GM19455 (cell line): ENCODE results near the gene DUSP12.
"Not testable (repeated sequence)": the region's sequence is repeated elsewhere in the genome, so short reads cannot be mapped to it uniquely, and the experiment has no call there.

Experiments
- ATAC-seq: cut with Tn5 transposase; IDR thresholded peaks from one replicate; pipeline ENCODE4 v1.9.1; 2021; ENCODE audit not compliant: unreplicated experiment

The DUSP12 gene, protein sequence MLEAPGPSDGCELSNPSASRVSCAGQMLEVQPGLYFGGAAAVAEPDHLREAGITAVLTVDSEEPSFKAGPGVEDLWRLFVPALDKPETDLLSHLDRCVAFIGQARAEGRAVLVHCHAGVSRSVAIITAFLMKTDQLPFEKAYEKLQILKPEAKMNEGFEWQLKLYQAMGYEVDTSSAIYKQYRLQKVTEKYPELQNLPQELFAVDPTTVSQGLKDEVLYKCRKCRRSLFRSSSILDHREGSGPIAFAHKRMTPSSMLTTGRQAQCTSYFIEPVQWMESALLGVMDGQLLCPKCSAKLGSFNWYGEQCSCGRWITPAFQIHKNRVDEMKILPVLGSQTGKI

GRCh38 chr1:161749509-161750407 is at the start of gene DUSP12:
TSS of gene DUSP12 (plus strand) at chr1:161749786. CDS start at chr1:161749802, 16 bp downstream.
- peak; percentile 96 for ATAC-seq

DNA sequence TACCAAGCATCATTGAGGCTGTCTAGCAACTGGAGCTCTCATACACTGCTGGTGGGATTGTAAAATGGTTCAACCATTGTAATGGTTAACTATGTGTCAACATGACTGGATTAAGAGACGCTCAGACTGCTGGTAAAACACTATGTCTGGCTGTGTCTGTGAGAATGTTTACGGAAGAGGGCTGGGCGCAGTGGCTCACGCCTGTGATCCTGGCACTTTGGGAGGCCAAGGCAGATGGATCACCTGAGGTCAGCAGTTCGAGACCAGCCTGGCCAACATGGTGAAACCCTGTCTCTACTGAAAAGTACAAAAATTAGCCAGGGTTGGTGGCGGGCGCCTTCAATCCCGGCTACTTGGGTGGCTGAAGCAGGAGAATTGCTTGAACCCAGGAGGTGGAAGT is 47.3 kb upstream of the DUSP12 start:
- no peak for ATAC-seq

DNA sequence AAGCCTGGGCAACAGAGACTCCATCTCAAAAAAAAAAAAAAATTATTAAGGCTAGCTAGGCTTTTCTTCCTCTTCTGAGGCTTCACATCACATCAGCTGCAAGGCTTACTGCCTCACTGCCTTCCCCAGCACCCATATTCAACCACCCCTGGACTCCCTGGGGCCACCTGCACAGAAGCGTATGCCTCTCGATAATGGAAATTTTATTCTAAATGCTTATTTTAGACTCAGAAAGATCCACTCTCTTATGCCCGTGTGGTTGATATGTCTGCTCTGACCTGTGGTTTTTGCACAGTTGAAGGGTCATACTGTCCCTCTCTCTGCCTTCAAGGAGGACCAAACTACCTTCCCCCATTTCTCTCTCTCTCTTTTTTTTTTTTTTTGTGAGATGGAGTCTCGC is 44.0 kb upstream of the DUSP12 start:
- no peak for ATAC-seq

- no peak for ATAC-seq
Observed at GRCh38 chr1:161706113-161706481, 43.5 kb upstream of the DUSP12 start.

DNA sequence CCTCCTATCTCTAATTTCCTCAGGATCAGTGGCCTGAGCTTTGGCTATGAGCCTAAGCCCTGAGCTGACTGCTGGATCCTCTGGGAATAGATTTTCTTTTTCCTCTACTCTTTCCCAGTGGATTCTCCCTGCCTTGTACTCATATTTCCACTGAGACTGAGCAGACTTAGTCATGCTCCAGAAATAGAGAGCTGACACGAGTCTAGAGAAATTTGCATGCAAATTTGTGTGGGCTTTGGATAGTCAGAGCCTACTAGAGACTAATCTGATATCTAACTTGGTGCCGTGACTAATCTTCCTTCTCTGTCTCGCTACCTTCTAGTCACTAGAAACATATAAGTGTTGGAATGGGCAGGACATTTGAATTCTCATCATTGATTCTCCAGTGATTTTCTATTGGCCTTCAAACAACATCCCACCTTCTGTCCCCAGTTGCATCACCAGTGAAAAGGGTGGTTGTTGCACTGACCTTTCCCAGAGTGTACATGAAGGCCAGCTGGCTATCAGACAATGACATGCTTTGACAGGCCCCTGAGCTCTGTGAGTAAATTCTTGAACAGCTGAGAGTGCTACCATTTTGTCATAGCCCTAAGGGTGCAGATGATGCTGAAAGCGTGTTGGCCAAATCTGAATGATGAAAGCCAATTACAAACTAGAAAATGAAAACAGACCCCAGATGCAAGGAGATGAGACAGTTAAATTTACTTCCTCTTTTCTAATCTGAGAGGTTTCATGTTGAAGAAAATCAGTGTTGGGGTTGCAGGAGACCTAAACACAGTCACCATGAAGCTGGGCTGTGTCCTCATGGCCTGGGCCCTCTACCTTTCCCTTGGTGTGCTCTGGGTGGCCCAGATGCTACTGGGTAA is 42.9 kb upstream of the DUSP12 start, which contains the start of gene FCRLA:
FCRLA (plus strand) TSS at position 748 of the 866 bp plus-strand sequence; CDS start at position 784, 36 bp downstream.
- ATAC-seq = peak; percentile 67

DNA sequence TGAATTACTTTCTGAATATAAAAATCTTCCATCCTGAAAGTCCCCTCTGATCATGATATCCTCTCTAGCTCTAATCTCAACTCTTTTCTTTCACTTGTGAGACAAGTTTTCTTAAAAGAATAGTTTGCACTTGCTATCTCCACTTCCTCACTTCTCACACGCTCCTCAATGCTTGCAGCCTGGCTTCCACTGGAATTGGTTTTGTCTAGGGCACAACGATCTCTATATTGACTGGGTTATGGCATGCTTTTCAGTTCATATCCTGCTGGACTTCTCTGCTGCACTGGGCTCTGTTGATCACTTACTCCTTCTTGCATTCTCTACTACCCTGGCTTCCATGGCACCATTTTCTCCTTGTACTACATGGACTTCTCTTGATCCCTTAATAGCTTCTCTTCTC is 42.1 kb upstream of the DUSP12 start:
- no peak for ATAC-seq

- ATAC-seq = no peak
Observed at GRCh38 chr1:161709373-161709772, 40.2 kb upstream of the DUSP12 start.

GRCh38 chr1:161710560-161710959 is 39.0 kb upstream of the DUSP12 start:
- ATAC-seq = no peak

GRCh38 chr1:161718559-161719324 is 30.8 kb upstream of the DUSP12 start:
- ATAC-seq = peak; percentile 53

- ATAC-seq = peak; percentile 49
Observed at GRCh38 chr1:161719325-161719611, 30.3 kb upstream of the DUSP12 start.

GRCh38 chr1:161720422-161720821 is 29.2 kb upstream of the DUSP12 start:
- ATAC-seq = no peak

DNA sequence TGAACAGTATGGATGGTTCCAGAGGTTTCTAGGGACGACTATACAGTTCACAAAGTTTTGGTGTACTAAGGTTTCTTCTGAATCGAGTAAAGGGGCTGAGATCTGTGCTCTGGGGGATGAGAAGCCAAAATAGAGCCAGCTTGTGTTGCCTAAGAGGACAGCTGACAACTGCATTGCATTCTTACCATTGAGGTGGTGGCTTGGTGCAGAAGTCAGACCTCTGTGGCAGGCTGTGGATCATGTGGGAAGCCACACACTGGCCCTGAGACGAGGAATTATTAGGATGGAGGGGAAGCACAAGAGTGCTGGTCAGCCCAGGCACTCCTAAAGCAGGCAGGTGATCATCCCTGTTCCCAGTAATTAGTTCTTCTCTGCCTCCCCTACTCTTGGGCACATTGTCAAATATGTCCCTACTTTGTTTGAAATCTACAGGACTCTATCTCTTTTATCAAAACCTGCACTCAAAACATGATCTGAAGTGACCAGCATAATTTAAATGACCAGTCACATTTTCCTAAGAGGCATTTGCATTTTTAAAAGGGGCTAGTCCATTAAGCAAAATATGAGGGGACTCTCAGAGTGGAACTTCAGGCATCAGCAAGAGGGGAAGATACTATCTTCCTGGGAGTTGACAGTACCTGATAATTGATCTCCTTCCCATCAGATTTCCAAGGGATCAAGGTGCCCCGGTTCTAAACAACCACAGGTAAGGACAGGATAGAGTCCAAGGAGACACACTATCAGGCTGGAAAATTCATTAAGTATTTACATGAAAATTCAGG is 28.4 kb upstream of the DUSP12 start, which contains the start of gene FCRLB:
FCRLB (plus strand) TSS at position 589 of the 782 bp plus-strand sequence. CDS start 1,129 bp downstream, outside the sequence.
- no peak for ATAC-seq

GRCh38 chr1:161721738-161722343 is 27.7 kb upstream of the DUSP12 start:
- ATAC-seq = no peak

- no peak for ATAC-seq
Observed at GRCh38 chr1:161722406-161722805, 27.2 kb upstream of the DUSP12 start.

DNA sequence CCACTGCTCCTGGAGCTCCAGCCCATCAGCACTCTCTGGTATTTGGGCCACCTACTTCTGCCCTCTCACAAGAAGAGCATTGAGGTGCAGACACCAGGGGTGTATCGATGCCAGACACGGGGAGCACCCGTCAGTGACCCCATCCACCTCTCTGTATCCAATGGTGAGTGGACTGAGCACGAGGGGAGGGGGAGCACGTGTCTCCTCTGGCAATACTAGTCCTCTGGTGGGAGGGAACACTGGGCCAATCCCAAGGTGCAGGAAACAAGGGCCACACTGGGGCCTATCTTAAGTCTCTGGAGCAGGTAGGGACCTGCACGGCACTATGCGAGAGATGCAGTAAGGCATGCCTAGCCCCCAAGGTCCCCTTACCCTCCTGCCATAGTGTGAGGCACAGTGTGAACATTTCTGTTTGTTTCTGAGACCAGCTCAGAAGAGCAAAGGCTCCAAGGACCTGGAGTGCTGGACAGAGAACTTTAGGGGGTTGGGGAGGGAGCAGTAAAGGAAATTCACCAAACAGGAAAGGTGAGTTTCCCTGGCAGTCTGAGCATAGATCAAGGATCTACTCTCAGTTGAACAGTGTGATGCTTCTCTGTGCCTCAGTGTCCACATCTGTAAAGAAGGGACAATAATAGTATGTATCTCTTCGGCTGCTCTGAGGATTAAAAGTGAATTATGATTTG is 26.0 kb upstream of the DUSP12 start:
- no peak for ATAC-seq

GRCh38 chr1:161725258-161725907 is 24.2 kb upstream of the DUSP12 start:
- not testable (repeated sequence) for ATAC-seq

DNA sequence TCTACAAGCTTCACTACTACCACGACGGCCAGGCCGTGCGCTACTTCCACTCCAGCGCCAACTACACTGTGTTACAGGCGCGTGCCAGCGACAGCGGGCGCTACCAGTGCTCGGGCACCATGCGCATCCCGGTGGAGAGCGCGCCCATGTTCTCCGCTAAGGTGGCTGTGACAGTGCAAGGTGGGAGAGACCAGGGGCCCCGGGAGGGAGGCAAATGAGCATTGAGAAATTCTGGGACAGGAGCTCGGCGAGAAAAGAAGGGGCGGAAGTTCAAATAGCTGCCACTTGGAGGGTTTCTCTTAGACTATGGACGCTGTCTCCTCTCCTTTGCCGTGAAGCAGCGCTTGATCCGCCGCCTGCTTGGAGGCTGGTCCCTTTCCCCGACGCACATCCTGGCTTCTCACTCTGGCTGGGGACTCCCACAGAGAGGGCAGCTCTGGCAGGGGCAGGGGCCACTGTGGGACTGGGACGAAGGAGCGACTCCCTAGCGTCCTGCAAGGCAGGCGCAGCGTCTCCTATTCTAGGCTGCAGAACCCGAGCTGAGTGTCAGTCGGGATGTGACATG is 23.6 kb upstream of the DUSP12 start:
- ATAC-seq = peak; percentile 14
